Endothelial cell of umbilical vein (primary cell): Measurements from ENCODE around the gene ANAPC16.

Source experiments
- CTCF ChIP-seq, 2 donors: IDR thresholded peaks; 1 replicate in 1 of 2; 2 replicates in 1 of 2; pipeline ENCODE4 v1.5.1; 2011; ENCODE audit warnings: low read length in 2 of 2, mild to moderate bottlenecking in 2 of 2, moderate library complexity in 2 of 2, control low read depth in 1 of 2, inconsistent platforms in 1 of 2, low read depth in 1 of 2; ENCODE audit not compliant: insufficient read depth in 1 of 2; ENCODE audit errors: extremely low read depth in 1 of 2
- MAX ChIP-seq: IDR thresholded peaks from 2 replicates; pipeline ENCODE4 v1.6.1; 2011; ENCODE audit not compliant: insufficient read depth, insufficient read length
- POLR2A ChIP-seq: IDR thresholded peaks from 2 replicates; pipeline ENCODE4 v1.6.1; 2012; ENCODE audit warnings: low read depth, mild to moderate bottlenecking, control low read depth, low read length
- POLR2AphosphoS5 ChIP-seq: IDR thresholded peaks from 2 replicates; pipeline ENCODE4 v1.6.1; 2012; ENCODE audit warnings: low read depth, mild to moderate bottlenecking, control low read depth, low read length, moderate library complexity; ENCODE audit not compliant: insufficient read depth

GRCh38 chr10:72264536-72264935, 48.7 kb downstream of the ANAPC16 start:
- TF ChIP-seq POLR2A, result no peak
- no peak for TF ChIP-seq CTCF (IDR thresholded peaks at IDR 0.05; ENCODE audit: extremely low read depth in 1 of 2, insufficient read depth in 1 of 2, low read depth in 1 of 2, low read length in 2 of 2)
- TF ChIP-seq MAX, result no peak
- TF ChIP-seq POLR2AphosphoS5, result no peak
